Measurements from ENCODE around the gene IER2. TPM values are rescaled to one million over a fixed set of nuclear protein-coding genes. Genes with fewer than 3 reads are reported as not detected.

IER2 gene
- total and polyA plus RNA-seq, 9 of the 15 experiments (the other 6 are each of a cell fraction or from before 2014, with no cell fraction given), result 4.5 to 205 (median 23.7) TPM

DNA sequence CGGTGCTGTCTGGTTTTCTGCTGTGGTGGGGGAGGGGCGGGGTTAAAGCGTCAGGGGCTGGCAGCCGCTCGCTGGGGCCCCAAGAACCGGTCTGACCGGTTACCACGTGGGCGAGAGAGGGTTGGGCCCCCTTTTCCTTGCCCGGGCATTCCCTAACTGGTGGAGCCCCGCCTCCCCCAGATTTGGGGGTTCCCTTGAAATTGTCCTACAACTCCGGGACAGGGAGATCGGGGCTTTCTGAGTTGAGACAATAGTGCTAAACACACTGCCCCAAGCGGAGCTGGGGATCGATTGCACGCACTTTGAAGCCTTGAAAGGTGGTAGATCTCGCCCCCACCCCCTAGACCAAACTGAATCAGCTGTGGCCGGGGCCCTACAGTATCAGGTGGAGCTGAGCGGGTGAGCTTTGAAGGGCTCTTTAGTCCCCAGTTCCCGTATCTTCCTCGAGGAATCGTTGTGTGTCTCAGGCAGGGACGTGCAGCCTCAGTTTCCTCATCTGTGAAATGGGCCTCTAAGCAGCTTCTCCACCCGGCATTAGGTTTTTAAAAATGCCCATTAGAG is 4.8 kb downstream of the IER2 start (continued):
- TF ChIP-seq, protein P1, sequence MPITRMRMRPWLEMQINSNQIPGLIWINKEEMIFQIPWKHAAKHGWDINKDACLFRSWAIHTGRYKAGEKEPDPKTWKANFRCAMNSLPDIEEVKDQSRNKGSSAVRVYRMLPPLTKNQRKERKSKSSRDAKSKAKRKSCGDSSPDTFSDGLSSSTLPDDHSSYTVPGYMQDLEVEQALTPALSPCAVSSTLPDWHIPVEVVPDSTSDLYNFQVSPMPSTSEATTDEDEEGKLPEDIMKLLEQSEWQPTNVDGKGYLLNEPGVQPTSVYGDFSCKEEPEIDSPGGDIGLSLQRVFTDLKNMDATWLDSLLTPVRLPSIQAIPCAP (CRISPR knock-in tag; IDR thresholded peaks at IDR 0.05; ENCODE audit: borderline replicate concordance), result no peak
- no peak for TF ChIP-seq ZSCAN29 (IDR thresholded peaks at IDR 0.05)
- no peak for TF ChIP-seq ZNF431 (CRISPR knock-in tag; IDR thresholded peaks at IDR 0.05)
- no peak for TF ChIP-seq BCL6 (CRISPR knock-in tag; IDR thresholded peaks at IDR 0.05)
- no peak for TF ChIP-seq SMAD4 (CRISPR knock-in tag; conservative IDR thresholded peaks at IDR 0.05)
- no peak for TF ChIP-seq NR4A1 (CRISPR knock-in tag; IDR thresholded peaks at IDR 0.05)
- no peak for TF ChIP-seq NR4A1 (tag; IDR thresholded peaks at IDR 0.05)
- no peak for TF ChIP-seq KAT8 (IDR thresholded peaks at IDR 0.05; ENCODE audit: low read depth)
- TF ChIP-seq, protein P2, sequence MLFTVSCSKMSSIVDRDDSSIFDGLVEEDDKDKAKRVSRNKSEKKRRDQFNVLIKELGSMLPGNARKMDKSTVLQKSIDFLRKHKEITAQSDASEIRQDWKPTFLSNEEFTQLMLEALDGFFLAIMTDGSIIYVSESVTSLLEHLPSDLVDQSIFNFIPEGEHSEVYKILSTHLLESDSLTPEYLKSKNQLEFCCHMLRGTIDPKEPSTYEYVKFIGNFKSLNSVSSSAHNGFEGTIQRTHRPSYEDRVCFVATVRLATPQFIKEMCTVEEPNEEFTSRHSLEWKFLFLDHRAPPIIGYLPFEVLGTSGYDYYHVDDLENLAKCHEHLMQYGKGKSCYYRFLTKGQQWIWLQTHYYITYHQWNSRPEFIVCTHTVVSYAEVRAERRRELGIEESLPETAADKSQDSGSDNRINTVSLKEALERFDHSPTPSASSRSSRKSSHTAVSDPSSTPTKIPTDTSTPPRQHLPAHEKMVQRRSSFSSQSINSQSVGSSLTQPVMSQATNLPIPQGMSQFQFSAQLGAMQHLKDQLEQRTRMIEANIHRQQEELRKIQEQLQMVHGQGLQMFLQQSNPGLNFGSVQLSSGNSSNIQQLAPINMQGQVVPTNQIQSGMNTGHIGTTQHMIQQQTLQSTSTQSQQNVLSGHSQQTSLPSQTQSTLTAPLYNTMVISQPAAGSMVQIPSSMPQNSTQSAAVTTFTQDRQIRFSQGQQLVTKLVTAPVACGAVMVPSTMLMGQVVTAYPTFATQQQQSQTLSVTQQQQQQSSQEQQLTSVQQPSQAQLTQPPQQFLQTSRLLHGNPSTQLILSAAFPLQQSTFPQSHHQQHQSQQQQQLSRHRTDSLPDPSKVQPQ (CRISPR knock-in tag; IDR thresholded peaks at IDR 0.05; ENCODE audit: borderline replicate concordance), result no peak
- TF ChIP-seq, protein P3, sequence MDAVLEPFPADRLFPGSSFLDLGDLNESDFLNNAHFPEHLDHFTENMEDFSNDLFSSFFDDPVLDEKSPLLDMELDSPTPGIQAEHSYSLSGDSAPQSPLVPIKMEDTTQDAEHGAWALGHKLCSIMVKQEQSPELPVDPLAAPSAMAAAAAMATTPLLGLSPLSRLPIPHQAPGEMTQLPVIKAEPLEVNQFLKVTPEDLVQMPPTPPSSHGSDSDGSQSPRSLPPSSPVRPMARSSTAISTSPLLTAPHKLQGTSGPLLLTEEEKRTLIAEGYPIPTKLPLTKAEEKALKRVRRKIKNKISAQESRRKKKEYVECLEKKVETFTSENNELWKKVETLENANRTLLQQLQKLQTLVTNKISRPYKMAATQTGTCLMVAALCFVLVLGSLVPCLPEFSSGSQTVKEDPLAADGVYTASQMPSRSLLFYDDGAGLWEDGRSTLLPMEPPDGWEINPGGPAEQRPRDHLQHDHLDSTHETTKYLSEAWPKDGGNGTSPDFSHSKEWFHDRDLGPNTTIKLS (IDR thresholded peaks at IDR 0.05; ENCODE audit: borderline replicate concordance, low read depth), result no peak
- no peak for TF ChIP-seq XRCC4 (IDR thresholded peaks at IDR 0.05; ENCODE audit: extremely low read depth, insufficient read depth, insufficient read length)
- no peak for TF ChIP-seq POLR3A (IDR thresholded peaks at IDR 0.05; ENCODE audit: borderline replicate concordance, extremely low read depth, insufficient read depth, insufficient read length)
- peak; percentile 56; the same call in 1 of the 2 replicates for TF ChIP-seq FOXJ2 (tag; IDR thresholded peaks at IDR 0.05)
- TF ChIP-seq CXXC5 (CRISPR knock-in tag; IDR thresholded peaks at IDR 0.05), result no peak; the same call in 1 of the 2 replicates
- TF ChIP-seq ATF1 (CRISPR knock-in tag; IDR thresholded peaks at IDR 0.05), result no peak
- peak; percentile 55; the same call in 1 of the 2 replicates for TF ChIP-seq ATF1 (tag; IDR thresholded peaks at IDR 0.05)
- TF ChIP-seq SOX6 (IDR thresholded peaks at IDR 0.05), result no peak
- TF ChIP-seq ZNF146 (CRISPR knock-in tag; IDR thresholded peaks at IDR 0.05; ENCODE audit: unreplicated experiment), result no peak
- TF ChIP-seq, protein P4, sequence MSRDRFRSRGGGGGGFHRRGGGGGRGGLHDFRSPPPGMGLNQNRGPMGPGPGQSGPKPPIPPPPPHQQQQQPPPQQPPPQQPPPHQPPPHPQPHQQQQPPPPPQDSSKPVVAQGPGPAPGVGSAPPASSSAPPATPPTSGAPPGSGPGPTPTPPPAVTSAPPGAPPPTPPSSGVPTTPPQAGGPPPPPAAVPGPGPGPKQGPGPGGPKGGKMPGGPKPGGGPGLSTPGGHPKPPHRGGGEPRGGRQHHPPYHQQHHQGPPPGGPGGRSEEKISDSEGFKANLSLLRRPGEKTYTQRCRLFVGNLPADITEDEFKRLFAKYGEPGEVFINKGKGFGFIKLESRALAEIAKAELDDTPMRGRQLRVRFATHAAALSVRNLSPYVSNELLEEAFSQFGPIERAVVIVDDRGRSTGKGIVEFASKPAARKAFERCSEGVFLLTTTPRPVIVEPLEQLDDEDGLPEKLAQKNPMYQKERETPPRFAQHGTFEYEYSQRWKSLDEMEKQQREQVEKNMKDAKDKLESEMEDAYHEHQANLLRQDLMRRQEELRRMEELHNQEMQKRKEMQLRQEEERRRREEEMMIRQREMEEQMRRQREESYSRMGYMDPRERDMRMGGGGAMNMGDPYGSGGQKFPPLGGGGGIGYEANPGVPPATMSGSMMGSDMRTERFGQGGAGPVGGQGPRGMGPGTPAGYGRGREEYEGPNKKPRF (IDR thresholded peaks at IDR 0.05; ENCODE audit: low read depth, low read length), result peak; percentile 89
- peak; percentile 85 for TF ChIP-seq PTBP1 (IDR thresholded peaks at IDR 0.05; ENCODE audit: low read depth, low read length)
- TF ChIP-seq, protein P5, sequence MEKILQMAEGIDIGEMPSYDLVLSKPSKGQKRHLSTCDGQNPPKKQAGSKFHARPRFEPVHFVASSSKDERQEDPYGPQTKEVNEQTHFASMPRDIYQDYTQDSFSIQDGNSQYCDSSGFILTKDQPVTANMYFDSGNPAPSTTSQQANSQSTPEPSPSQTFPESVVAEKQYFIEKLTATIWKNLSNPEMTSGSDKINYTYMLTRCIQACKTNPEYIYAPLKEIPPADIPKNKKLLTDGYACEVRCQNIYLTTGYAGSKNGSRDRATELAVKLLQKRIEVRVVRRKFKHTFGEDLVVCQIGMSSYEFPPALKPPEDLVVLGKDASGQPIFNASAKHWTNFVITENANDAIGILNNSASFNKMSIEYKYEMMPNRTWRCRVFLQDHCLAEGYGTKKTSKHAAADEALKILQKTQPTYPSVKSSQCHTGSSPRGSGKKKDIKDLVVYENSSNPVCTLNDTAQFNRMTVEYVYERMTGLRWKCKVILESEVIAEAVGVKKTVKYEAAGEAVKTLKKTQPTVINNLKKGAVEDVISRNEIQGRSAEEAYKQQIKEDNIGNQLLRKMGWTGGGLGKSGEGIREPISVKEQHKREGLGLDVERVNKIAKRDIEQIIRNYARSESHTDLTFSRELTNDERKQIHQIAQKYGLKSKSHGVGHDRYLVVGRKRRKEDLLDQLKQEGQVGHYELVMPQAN (IDR thresholded peaks at IDR 0.05; ENCODE audit: borderline replicate concordance), result 0 out of 2 replicates have a peak, but pooled peaks have one; percentile 24
